HG03064 (cell line): Measurements from ENCODE around the gene SUV39H2.
A peak's percentile ranks its signal among the peaks of the same experiment; 100 is the strongest.
"Not testable (repeated sequence)": the region's sequence is repeated elsewhere in the genome, so short reads cannot be mapped to it uniquely, and the experiment has no call there.

Source experiments
- ATAC-seq: cut with Tn5 transposase; IDR thresholded peaks from one replicate; pipeline ENCODE4 v1.9.1; 2021; ENCODE audit warnings: low read depth; ENCODE audit not compliant: unreplicated experiment

SUV39H2 gene

GRCh38 chr10:14926722-14927416 lies 48.2 kb downstream of the SUV39H2 start:
- ATAC-seq = peak; percentile 96

- no peak for ATAC-seq
These were observed 51.9 kb downstream of the SUV39H2 start for GRCh38 chr10:14930610-14931009.

- no peak for ATAC-seq
These were observed 57.9 kb downstream of the SUV39H2 start for GRCh38 chr10:14936584-14936983.

- not testable (repeated sequence) for ATAC-seq
These were observed 60.3 kb downstream of the SUV39H2 start for GRCh38 chr10:14938971-14939370.

GRCh38 chr10:14942147-14942949 lies 63.7 kb downstream of the SUV39H2 start:
- peak; percentile 72 for ATAC-seq

- ATAC-seq = not testable (repeated sequence)
These were observed 64.3 kb downstream of the SUV39H2 start for GRCh38 chr10:14942950-14943338.

- ATAC-seq = no peak
These were observed 66.4 kb downstream of the SUV39H2 start for GRCh38 chr10:14945108-14945507.

GRCh38 chr10:14947268-14947667 lies 68.6 kb downstream of the SUV39H2 start:
- no peak for ATAC-seq

- ATAC-seq = no peak
These were observed 70.6 kb downstream of the SUV39H2 start for GRCh38 chr10:14949291-14949690.

GRCh38 chr10:14952851-14953423 lies 74.3 kb downstream of the SUV39H2 start:
- ATAC-seq = no peak

GRCh38 chr10:14953424-14954000 lies 74.8 kb downstream of the SUV39H2 start:
- peak; percentile 29 for ATAC-seq
